Fibroblast of mammary gland (primary cell): ENCODE data around the gene TFPI2.
"Not testable (repeated sequence)": the region's sequence is repeated elsewhere in the genome, so short reads cannot be mapped to it uniquely, and the experiment has no call there.

Experiments used
- DNase-seq: peaks from one replicate; pipeline ENCODE4 v3.0.0-alpha.2; 2010; ENCODE audit warnings: low read depth
- H3K4me3 ChIP-seq: 2 replicates; pipeline ENCODE4 v1.5.1; 2011; ENCODE audit warnings: low read depth, mild to moderate bottlenecking, low read length, moderate library complexity; ENCODE audit not compliant: control insufficient read depth
- CTCF ChIP-seq: conservative IDR thresholded peaks from 2 replicates; pipeline ENCODE4 v1.5.1; 2011; ENCODE audit warnings: low read depth, low read length, inconsistent platforms; ENCODE audit not compliant: control insufficient read depth, insufficient read depth

Gene TFPI2

DNA sequence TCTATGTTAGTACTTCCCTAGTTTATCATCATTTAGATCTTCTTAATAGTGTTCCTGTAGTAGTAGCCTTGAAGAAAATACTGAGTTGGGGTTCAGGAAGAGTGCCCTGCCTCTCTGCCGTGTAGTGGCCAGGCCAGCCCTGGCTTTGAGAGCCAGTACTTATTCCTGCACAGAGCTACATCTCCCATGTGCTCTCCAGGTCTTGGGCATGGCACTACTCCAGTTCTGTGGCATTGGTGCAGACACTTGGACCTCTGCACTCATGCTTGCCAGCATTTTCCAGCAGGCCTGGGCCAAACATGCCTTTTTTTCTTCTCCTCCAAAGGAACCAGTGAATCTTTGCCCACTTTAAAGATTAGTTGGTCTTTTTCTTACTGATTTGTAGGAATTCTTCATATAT, 36.2 kb upstream of the TFPI2 start:
- TF ChIP-seq CTCF = no peak
- DNase-seq = no peak
- H3K4me3 ChIP-seq = no peak overlapping the region

GRCh38 chr7:93923942-93924341, 33.4 kb upstream of the TFPI2 start:
- peak overlapping the region; percentile 86 for H3K4me3 ChIP-seq
- no peak for TF ChIP-seq CTCF
- DNase-seq = peak; percentile 33

GRCh38 chr7:93923296-93923695, 32.7 kb upstream of the TFPI2 start:
- DNase-seq = peak; percentile 59
- TF ChIP-seq CTCF = no peak
- H3K4me3 ChIP-seq = peak overlapping the region; percentile 86

DNA sequence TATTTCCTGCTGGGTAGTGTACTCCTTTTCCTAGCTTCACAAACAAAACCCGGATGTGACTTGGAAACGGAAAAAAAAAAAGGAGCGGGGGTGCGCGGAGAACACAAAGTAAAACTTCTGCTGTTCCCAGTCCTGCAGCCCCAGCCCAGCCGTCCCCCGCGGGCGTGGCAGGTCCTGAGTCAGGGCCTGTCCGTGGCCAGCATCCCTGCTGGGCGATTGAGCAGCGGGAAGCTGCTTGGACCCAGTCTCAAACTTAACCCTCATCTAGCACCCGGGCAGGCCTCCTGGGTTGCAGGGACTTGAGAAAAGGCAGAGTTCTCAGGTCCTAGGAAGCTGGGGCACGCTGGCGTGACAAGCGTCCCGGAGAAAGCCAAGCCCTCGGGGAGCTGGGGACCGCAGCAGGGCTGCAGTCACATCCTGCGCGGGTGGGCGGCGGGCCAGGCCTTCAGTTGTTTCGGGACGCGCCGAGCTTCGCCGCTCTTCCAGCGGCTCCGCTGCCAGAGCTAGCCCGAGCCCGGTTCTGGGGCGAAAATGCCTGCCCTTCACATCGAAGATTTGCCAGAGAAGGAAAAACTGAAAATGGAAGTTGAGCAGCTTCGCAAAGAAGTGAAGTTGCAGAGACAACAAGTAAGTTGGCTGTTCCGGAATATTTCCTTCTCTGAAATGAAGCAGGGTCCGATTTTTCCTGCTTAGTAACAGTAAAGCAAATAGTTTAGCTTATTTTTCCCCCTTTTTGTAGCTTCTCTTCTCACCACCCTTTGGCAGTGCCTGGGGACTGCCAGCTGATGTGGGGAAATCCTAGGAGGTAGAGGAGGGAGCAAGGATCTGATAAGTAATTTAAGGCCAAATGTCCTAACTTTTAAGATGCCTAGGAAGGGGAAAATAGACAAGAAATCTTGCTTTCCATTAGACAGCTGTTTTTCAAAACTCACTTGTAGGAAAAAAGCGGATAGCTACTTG, 31.3 kb upstream of the TFPI2 start, which contains the start of gene GNG11:
Gene GNG11 (plus strand): TSS at position 129 of the 960 bp plus-strand sequence. CDS start 403 bp downstream, at position 532.
- TF ChIP-seq CTCF = no peak
- peak; percentile 86 for DNase-seq
- peak within 1 kb of the TSS; percentile 86 for H3K4me3 ChIP-seq

DNA sequence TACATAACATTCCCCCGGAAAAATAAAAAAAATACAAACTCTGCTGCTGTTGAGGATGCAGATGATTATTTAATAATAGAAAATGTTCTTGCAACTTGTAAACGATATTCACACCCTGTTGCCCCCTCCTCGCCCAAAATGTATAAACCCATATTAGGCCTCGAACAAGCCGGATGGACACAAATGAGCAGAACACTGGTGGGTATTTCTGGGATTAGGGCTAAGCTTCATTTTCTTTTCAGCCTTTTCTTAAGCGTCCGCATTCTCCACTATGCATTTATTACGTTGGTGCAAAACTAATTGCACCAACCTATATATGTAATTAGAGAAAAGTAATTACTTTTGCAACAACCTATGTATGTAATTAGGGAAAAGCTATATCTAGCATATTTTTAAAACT, 30.6 kb upstream of the TFPI2 start:
- no peak for DNase-seq
- H3K4me3 ChIP-seq = peak overlapping the region; percentile 86
- no peak for TF ChIP-seq CTCF

- peak overlapping the region; percentile 86 for H3K4me3 ChIP-seq
- no peak for TF ChIP-seq CTCF
- peak; percentile 41 for DNase-seq
These were observed 30.1 kb upstream of the TFPI2 start for GRCh38 chr7:93920496-93921182.

DNA sequence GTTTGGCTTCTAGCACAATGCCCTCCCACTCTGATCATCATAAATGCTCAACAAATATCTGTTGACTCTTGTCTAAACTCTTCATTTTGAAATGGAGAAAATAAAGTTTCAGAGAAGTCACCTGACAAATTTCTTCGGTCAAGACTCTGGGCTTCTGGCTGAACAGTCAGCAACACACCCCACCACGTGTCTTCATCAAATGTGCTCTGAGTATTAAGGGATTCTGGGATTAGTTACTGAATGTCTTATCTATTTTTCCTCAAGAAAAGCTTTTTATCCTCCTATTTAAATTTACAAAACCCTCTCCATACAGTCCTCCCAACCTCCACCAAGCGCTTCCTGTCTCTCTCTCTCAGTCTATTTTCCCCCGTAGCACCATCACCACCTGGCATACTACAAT, 25.8 kb upstream of the TFPI2 start:
- DNase-seq, H3K4me3 ChIP-seq: not testable (repeated sequence)

GRCh38 chr7:93915888-93916287, 25.3 kb upstream of the TFPI2 start:
- DNase-seq, H3K4me3 ChIP-seq: not testable (repeated sequence)

GRCh38 chr7:93915206-93915842, 24.8 kb upstream of the TFPI2 start:
- DNase-seq, H3K4me3 ChIP-seq: not testable (repeated sequence)
